SK-MEL-5 (cell line): ENCODE measurements around the gene NINJ2. TPM values are rescaled to one million over a fixed set of nuclear protein-coding genes. Genes with fewer than 3 reads are reported as not detected.

ENCODE experiments used
- DNase-seq: peaks from one replicate; pipeline ENCODE4 v3.0.0-alpha.2; 2016; ENCODE audit warnings: low read depth, low spot score
- in situ Hi-C: cut with HindIII; loops from 2 replicates; pipeline ENCODE4 v1.10.0; 2016; ENCODE audit warnings: low sequenced_read_pairs, high pct_unique_total_duplicates, low pct_unique_long_range_greater_than_20kb
- total RNA-seq: library from RNA; depleted of rRNA; stranded (reverse); fragments of >200 nt; shearing (Covaris generic); gene quantifications from 2 replicates; pipeline ENCODE4 v1.2.3, GENCODE V29; 2014

NINJ2 gene
- total RNA-seq, 1 experiment from 2014 or later = 0.26 TPM

- no peak for DNase-seq
- in situ Hi-C loops = no loop called here
Measured at GRCh38 chr12:556498-556897, 106.7 kb downstream of the NINJ2 start.

GRCh38 chr12:554001-554285, 109.3 kb downstream of the NINJ2 start:
- no peak for DNase-seq
- in situ Hi-C loops = no loop called here

GRCh38 chr12:553216-554000, 109.8 kb downstream of the NINJ2 start:
- in situ Hi-C loops = no loop called here
- DNase-seq = no peak

GRCh38 chr12:552466-552865, 110.8 kb downstream of the NINJ2 start:
- in situ Hi-C loops = no loop called here

GRCh38 chr12:550473-551260, 112.6 kb downstream of the NINJ2 start:
- no peak for DNase-seq
- in situ Hi-C loops = no loop called here

More at GRCh38 chr12:552466-552865, 110.8 kb downstream of the NINJ2 start:
- no peak for DNase-seq

GRCh38 chr12:549476-550082, 113.7 kb downstream of the NINJ2 start:
- in situ Hi-C loops = no loop called here

GRCh38 chr12:547883-548470, 115.3 kb downstream of the NINJ2 start:
- no peak for DNase-seq
- in situ Hi-C loops = no loop called here

More at GRCh38 chr12:549476-550082, 113.7 kb downstream of the NINJ2 start:
- DNase-seq = no peak

- in situ Hi-C loops = no loop called here
- DNase-seq = peak; percentile 65
Measured at GRCh38 chr12:546920-547845, 116.1 kb downstream of the NINJ2 start.

GRCh38 chr12:546265-546919, 116.9 kb downstream of the NINJ2 start:
- no peak for DNase-seq
- in situ Hi-C loops = no loop called here

GRCh38 chr12:545835-546234, 117.4 kb downstream of the NINJ2 start:
- in situ Hi-C loops = no loop called here
- no peak for DNase-seq

GRCh38 chr12:544941-545635, 118.2 kb downstream of the NINJ2 start:
- no peak for DNase-seq
- in situ Hi-C loops = no loop called here

GRCh38 chr12:544142-544541, 119.1 kb downstream of the NINJ2 start:
- in situ Hi-C loops = no loop called here
- DNase-seq = no peak

GRCh38 chr12:543114-543451, 120.2 kb downstream of the NINJ2 start:
- in situ Hi-C loops = no loop called here

GRCh38 chr12:542395-543113, 120.7 kb downstream of the NINJ2 start:
- in situ Hi-C loops = no loop called here

More at GRCh38 chr12:543114-543451, 120.2 kb downstream of the NINJ2 start:
- DNase-seq = no peak

GRCh38 chr12:541676-542324, 121.4 kb downstream of the NINJ2 start:
- DNase-seq = peak; percentile 33

More at GRCh38 chr12:542395-543113, 120.7 kb downstream of the NINJ2 start:
- DNase-seq = no peak

More at GRCh38 chr12:541676-542324, 121.4 kb downstream of the NINJ2 start:
- in situ Hi-C loops = no loop called here
